ENCODE results near the gene RABIF.
A peak's percentile ranks its signal among the peaks of the same experiment; 100 is the strongest.
"Not testable (repeated sequence)": the region's sequence is repeated elsewhere in the genome, so short reads cannot be mapped to it uniquely, and the experiment has no call there.

The RABIF gene

DNA sequence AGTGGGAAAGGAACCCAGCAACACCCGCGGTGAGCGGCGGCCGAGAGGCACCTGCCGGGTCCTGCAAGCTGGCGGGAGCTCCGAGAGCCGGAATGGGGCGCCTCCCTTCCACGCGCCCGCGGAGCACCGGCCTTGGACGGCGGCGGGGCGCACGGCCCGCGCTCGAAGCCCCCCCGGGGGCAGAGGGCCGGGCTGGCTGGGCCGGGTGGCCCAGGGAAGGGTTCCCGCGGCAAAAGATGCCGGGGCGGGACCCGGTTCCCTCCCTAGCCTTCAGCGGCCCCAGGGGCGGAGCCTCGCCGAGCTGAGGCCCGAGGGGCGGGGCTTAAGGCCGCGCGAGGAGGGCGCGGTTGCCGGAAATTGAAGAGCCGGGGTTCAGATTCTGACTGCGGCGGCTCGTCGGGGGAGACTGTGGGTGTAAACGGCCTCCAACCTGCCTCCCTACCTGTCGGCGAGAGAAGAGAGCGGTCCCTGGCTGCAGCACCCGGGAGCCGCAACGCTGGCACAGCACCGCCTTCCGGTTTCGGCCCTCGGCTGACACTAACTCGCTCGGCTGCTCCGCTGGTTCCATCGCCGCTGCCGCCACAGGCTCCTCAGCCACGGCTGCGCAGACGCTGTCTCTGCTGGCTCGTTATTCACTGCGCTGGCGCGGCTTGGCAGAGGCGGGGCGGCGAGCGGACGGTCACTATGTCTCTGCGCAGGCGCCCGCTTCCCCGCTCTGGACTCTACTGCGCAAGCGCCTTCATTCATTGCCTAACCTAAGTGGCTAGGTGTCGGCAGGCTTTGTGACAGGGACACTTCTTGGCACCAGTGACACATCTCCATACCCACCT, at the start of gene RABIF:
Gene RABIF (minus strand): TSS at position 619 of the 830 bp plus-strand sequence. CDS start 51 bp downstream, at position 568.
- peak; percentile 83 to 97 for DNase-seq

DNA sequence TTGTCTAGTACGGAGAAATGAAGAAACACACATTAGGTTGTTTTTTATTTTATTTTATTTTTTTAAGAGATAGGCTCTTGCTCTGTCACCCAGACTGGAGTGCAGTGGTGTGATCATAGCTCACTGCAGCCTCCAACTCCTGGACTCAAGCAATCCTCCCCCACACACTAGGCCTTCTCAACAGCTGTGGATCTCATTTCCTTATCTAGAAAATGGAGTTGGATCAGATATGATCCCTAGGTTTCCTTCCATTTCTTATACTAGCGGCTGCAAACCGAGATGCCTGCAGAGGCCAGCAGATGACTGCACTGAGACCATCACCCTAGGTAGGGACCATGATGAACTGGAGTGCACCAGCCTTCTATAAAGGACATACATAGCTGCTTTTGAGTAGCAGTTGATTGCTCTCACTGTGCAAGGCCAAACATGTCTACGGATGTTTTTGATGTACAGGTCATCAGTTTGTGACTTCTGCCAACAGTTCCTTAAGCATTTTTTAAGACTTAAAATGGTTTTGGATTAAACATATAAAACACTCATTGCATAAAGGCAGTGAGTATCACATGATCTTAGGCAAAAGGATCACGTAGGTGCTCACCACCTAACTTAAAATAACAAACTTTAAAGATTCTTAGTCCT, 49.5 kb upstream of the RABIF start:
- DNase-seq, result no peak

DNA sequence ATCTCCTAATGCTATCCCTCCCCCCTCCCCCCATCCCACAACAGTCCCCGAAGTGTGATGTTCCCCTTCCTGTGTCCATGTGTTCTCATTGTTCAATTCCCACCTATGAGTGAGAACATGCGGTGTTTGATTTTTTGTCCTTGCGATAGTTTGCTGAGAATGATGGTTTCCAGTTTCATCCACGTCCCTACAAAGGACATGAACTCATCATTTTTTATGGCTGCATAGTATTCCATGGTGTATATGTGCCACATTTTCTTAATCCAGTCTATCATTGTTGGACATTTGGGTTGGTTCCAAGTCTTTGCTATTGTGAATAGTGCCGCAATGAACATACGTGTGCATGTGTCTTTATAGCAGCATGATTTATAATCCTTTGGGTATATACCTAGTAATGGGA, 47.5 kb upstream of the RABIF start:
- not testable (repeated sequence) for DNase-seq

DNA sequence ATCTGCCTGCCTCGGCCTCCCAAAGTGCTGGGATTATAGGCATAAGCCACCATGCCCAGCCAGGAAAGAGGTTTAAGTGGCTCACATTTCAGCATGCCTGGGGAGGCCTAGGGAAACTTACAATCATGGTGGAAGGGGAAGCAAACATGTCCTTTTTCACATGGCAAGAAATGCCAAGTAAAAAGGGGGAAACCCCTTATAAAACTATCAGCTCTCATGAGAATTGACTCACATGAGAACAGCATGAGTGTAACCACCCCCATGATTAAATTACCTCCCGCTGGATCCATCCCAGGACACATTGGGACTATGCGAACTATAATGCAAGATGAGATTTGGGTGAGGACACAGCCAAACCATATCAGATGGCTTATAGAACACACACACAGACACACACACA, 46.9 kb upstream of the RABIF start:
- no peak for DNase-seq

DNA sequence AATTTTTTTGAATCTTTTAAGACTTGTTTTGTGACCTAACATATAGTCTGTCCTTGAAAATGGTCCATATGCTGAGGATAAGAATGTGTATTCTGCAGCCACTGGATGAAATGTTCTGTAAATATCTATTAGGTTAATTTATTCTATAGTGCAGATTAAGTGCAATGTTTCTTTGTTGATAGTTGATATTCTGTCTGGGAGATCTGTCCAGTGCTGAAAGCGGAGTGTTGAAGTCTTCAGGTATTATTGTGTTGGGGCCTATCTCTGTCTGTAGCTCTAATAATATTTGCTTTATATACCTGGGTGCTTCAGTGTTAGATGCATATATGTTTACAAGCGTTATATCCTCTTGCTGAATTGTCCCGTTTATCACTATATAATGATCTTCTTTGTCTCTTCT, 45.8 kb upstream of the RABIF start:
- no peak for DNase-seq

DNA sequence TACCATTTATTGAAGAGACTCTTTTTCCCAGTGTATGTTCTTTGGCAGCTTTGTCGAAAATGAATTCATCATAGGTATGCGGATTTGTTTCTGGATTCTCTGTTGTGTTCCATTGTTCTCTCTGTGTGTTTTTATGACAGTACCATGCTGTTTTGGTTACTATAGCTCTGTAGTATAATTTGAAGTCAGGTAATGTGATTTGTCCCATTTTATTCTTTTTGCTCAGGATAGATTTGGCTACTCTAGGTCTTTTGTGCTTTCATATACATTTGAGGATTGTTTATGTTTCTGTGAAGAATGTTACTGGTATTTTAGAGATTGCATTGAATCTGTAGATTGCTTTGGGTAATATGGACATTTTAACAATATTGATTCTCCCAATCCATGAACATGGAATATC, 43.5 kb upstream of the RABIF start:
- DNase-seq, result no peak

DNA sequence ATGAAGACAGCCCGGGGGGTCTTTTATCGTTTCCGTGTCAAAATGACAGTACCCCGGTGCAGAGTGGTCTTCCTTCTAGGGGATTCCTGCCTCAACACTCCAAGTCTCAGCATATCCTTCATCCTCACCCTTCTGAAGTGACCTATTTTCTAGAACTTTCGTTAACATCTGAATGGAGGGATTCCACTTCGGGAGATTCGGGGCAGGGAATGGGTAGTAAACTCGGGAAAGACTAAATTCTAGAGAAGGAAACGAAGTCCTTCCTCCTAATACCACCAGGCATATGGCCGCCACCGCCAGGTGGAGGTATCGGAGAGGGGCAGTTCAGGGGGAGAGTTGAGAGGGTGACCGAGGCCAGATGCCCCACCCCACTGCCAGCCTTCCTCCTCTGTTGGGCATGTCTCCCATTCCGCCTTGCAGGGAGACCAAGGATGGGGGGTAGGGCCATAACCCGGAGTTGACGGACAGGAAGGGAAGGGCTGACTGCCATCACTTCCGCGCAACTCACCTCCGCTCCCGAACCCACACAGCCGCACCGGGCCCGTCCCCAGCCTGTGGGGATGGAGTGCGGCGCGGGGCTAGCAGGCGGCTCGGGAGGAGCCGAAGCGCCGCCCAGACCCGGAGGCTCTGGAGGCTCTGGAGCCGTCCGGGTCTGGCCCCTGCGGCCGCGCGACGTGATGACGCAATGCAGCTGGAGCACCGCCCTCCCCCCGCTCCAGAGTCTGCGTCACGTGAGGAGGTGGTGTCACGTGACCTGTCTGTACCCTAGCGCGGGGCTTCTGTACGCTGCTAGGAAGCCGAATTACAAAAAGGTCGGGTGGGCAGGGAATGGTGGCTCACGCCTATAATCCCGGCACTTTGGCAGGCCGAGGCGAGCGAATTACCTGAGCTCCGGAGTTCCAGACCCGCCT, 37.9 kb upstream of the RABIF start, which contains the start of gene KLHL12:
Gene KLHL12 (minus strand): TSS at position 654 of the 911 bp plus-strand sequence. CDS start 2,072 bp downstream, outside the sequence.
- DNase-seq, result peak; percentile 73 to 95

DNA sequence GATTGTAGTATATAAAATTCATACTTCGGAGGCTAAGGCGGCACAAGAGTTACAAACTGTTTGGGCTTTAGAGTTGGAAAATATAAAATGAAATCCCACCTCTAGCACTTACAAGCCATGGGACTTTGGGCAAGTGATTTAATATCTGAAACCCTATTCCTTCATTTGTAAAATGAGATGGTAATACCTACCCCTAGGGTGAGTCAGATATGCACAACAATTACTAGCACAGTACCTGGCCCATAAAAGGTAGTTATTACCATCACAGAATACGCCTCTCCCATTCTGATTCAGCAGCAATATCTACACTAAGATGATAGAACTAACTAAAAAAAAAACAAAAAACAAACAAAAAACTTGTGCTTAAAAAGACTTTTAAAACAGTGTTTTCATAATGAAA, 34.6 kb upstream of the RABIF start:
- no peak for DNase-seq

DNA sequence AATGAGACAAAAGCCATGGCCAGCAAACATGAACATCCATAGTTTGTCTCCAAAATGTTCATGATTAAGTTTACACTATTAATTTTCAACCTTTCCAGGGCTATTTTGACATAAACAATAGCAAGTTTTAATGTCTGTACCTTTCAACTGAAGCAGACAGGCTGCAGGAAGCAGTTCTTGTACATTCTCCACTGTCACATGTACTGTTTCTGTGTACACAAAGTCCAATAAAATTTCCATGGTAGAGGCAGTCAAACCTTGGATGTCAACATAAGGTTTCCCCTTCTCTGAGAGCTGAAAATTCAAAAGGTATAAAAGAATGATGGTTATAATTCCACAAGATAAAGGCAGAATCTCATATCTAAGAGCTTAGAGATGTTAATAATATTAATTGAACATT, 30.7 kb upstream of the RABIF start:
- no peak for DNase-seq

DNA sequence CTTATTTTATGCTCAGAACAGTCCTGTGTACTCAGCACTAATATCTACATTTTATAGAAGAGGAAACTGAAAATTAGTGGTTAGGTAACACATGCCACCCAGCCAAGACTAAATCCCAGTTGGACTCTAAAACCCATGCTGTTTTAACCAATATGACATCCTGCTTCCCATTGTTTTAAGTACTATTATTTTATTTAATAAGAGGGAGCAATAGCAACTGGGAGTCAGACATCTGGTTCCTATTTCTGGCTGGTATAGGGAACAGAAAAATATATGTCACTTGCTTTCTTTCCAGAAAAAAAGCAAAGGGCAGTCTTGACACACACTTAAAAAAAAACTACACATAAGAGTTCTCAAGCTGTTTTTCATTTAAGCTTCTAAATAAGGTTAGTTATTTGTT, 26.2 kb upstream of the RABIF start:
- DNase-seq, result no peak

DNA sequence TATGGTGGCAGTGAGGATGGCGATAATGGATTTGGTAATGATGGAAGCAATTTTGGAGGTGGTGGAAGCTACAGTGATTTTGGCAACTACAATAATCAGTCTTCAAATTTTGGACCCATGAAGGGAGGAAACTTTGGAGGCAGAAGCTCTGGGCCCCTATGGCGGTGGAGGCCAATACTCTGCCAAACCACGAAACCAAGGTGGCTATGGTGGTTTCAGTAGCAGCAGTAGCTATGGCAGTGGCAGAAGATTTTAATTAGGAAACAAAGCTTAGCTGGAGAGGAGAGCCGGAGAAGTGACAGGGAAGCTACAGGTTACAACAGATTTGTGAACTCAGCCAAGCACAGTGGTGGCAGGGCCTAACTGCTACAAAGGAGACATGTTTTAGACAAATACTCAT, 23.5 kb upstream of the RABIF start:
- DNase-seq, result not testable (repeated sequence)

DNA sequence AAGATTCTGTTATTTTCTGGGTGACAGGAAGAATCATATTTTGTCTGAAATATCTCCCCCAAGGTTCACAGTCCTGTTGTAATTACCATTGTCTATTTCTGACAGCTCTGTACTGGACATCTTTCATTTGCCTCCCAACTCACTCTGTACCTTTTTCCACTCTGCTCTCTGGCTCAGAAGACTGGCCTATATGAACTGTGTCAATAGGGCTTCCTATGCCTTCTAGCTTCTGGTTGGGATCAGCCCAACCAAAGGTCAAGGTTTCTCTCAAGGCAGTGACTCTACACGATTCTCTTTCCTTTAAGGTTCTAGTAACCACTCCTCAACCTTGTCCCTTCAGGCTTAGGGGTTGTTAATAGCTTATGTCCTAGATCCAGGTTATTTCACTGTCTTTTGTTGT, 20.5 kb upstream of the RABIF start:
- no peak for DNase-seq

DNA sequence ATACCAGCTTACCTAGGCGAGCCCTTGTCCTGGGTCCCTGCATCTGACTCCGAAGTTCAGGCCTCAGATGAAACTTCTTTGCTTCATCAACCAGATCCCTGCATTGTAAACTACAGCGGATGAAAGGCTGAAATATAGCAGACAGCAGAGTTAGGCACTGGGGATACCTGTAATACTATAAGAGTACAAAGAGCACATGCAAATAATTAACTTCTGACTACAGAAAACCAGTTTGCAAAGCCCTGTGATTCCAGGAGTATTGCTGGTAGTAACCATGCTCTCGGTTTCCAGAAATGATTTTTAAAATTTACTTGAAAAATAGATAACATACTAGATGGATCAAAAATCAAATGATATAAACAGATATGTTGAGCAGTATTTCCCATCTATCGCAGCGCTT, 20.0 kb upstream of the RABIF start:
- DNase-seq, result no peak

DNA sequence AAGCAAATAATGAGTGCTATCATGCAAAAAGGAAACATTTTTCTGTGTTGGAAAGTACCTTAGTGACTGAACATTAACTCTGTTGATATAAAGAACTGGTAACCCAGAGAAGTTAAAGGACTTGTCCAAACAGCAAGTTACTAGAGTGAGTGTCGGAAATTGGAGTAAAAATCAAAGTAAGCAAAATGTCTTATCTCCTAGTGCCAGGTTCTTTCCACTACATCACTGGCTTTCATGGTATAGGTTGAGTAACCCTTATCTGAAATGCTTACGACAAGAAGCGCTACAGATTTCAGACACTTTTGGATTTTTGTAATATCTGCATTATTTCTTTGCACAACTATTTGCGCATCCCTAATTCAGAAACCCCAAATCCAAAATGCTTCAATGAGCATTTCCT, 16.4 kb upstream of the RABIF start:
- DNase-seq, result no peak

DNA sequence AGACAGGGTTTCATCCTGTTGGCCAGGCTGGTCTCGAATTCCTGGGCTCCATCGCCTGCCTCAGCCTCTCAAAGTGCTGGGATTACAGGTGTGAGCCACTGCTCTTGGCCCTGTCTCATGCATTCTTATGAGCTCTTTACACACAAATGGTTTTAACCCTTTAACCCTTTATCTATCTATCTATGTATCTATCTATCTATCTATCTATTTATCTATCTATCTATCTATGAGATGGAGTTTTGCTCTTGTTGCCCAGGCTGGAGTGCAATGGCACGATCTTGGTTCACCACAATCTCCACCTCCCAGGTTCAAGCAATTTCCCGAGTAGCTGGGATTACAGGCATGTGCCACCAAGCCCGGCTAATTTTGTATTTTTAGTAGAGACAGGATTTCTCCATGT, 14.9 kb upstream of the RABIF start:
- not testable (repeated sequence) for DNase-seq

DNA sequence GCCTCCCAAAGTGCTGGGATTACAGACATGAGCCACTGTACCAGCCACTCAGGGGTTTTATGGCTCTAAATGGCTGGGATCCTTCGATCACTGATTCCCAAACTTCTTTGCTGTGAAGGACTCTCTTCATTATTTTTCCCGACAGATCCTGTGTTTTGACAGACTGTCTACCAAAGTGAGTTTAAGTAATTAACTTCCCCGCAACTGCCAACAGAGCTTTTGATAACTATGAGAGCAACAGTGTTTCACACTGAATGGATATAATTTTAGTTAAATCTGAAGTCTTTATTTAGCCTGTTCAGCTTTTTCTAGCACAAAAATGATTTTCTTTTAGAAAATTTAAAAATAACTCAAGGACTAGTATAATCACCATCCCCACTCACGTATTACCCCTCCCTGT, 12.6 kb upstream of the RABIF start:
- no peak for DNase-seq

DNA sequence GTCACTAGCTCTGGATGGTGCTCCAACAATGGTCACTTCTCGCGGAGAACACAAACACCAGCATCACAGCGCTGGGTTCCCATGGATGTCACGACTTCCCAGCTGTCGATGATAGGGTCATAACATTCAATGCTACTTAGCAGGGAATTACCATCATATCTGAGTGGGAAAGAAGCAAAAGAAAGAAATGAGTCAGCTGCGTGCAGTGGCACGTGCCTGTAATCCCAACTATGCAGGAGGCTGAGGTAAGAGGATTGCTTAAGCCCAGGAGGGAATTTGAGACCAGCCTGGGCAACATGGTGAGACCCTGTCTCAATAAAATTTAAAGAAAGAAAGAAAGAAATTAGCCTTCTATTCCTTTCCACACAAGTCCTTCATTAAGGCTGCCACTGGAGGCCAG, 3.6 kb upstream of the RABIF start:
- DNase-seq, result no peak

DNA sequence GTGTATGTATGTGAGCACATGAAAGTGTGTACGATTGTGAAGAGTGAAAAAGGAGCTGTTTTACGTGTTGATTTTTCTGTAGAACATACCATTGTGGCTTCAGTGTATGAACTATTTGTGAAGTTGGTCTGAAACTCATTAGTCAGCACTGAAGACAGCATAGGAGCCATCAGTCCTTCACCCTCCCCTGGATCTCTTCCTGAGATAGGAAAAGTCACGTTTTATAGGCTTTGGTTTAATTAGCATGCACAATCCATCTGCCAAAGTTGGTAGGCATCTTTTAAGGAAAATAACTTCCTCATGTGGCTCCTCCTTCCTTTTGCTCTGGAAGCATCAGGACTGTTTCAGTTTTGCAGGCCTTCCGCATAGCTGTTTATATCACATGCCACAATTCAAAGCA, 1.4 kb upstream of the RABIF start:
- no peak for DNase-seq

DNA sequence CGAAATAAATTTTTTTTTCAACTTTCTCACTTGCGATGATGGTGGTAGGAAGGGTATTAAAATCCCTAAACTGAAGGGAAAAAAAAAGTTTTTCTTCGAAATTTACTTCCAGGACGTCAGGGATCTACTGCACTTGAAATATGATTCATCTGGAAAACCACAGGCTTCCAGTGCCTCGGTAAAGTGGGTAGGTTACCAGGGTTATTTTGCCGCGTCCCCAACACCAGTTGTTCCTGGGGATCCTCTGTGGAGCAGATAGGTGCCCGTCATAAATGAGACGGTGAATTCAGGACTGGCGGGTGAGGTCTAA, 773 bp downstream of the RABIF start:
- no peak for DNase-seq

DNA sequence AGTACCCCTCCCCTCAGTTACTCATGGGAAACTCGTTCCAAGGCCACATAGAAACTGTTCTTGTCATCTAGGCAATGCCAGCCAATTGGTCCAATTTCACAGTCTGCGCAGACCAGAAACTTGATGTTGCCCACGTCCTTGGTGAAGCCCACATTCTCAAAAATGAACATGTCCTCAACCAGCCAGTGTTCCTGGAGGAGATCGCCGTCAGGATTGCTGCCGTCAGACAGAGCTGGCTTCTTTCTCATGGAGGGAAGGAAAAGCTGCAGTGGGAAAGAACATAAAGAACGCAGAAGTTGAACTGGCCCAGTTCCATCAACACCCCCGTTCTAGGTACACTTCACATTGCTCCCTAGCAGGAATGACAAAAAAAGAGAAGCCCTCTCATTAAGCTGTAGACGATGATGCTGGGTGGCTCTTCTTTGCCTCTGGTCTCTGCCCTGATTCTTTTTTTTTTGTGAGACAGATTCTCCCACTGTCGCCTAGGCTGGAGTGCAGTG, 7.9 kb downstream of the RABIF start:
- DNase-seq, result no peak

DNA sequence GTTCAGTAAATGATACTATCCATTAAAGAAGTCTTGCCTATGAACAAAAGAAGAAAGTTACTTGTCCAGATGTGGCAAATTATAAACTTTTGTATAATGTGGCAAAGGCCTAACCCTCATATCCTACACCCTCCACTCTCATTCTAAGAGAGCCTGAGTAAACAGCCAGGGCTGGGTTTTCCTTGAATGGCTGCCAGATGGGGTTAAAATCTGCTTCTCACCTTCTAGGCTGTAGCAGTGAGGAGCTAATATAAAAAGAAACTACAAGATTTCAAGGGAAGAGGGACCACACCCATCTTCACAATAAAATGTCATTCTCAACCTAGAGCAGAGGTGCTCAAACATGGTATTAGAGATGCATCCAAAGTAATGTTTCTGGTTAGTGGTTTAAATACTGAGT, 8.9 kb downstream of the RABIF start:
- DNase-seq, result no peak

DNA sequence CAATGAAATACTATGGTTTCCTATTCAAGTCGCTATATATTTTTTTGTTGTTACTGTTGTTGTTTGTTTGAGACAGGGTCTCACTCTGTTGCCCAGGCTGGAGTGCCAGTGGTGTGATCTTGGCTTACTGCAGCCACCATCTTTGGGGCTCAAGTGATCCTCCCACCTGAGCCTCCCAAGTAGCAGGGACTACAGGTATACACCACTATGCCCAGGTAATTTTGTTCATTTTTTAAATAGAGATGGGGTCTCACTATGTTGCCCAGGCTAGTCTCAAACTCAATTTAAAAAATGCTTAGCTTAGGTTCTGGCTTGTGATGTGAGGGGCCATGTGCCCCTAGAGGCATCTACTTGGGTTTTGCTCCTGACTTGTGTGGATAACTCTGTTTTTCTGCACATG, 9.8 kb downstream of the RABIF start:
- DNase-seq, result no peak

DNA sequence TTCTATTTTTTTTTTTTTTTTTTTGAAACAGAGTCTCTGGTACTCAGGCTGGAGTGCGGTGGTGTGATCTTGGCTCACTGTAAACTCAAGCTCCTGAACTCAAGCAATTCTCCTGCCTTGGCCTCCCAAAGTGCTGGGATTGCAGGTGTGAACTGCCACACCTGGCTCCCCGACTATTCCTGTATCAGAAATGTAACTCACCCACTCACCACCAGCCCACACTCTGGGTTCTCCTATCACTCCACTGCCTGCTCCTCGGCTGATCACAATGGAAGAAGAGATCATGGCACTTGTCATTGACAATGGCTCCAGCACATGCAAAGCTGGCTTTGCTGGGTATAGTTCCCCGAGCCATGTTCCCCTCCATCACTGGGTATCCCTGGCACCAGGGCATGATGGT, 15.9 kb downstream of the RABIF start:
- DNase-seq, result no peak
